ENCODE measurements around the gene BSPRY. TPM values are rescaled to one million over a fixed set of nuclear protein-coding genes. Genes with fewer than 3 reads are reported as not detected.

Gene BSPRY
- total RNA-seq, 1 donor from 2014 or later = 0.27 TPM

GRCh38 chr9:113341712-113342410, 7.5 kb upstream of the BSPRY start:
- Histone ChIP-seq H3K9me3 (ENCODE audit: insufficient read depth, low read depth, low read length) (no peaks in the 10 kb centered on the region), H2AFZ (ENCODE audit: low read depth, low read length) (no peak overlapping the region), H3K9ac (ENCODE audit: low read length) (no peak overlapping the region), H3K27ac (ENCODE audit: low read depth, low read length) (no peak overlapping the region), H3K36me3 (ENCODE audit: insufficient read depth, low read length) (no peaks in the 10 kb centered on the region), H3K27me3 (ENCODE audit: insufficient read depth, low read length) (no peaks in the 10 kb centered on the region), H3K4me1 (ENCODE audit: insufficient read depth, low read length) (no peaks in the 10 kb centered on the region), H3K4me2 (ENCODE audit: low read length) (no peak overlapping the region), H3K4me3 (ENCODE audit: insufficient read depth, low read depth, low read length) (no peak overlapping the region), H3K79me2 (ENCODE audit: insufficient read depth, low read length) (no peaks in the 10 kb centered on the region), H4K20me1 (ENCODE audit: insufficient read depth, low read length) (no peaks in the 10 kb centered on the region)
- Mint-ChIP-seq H3K36me3 (ENCODE audit: low read depth, unreplicated experiment) (no peaks in the 10 kb centered on the region), H3K4me3 (ENCODE audit: unreplicated experiment) (no peak overlapping the region), H3K27me3 (ENCODE audit: low read depth, unreplicated experiment) (peaks cover 5% of the 10 kb centered on the region), H3K9me3 (ENCODE audit: unreplicated experiment) (no peaks in the 10 kb centered on the region), H3K4me1 (ENCODE audit: low read depth, unreplicated experiment) (peaks cover 4% of the 10 kb centered on the region), H3K27ac (ENCODE audit: unreplicated experiment) (no peak overlapping the region)
- FAIRE-seq = no peak
- TF ChIP-seq, protein P1, sequence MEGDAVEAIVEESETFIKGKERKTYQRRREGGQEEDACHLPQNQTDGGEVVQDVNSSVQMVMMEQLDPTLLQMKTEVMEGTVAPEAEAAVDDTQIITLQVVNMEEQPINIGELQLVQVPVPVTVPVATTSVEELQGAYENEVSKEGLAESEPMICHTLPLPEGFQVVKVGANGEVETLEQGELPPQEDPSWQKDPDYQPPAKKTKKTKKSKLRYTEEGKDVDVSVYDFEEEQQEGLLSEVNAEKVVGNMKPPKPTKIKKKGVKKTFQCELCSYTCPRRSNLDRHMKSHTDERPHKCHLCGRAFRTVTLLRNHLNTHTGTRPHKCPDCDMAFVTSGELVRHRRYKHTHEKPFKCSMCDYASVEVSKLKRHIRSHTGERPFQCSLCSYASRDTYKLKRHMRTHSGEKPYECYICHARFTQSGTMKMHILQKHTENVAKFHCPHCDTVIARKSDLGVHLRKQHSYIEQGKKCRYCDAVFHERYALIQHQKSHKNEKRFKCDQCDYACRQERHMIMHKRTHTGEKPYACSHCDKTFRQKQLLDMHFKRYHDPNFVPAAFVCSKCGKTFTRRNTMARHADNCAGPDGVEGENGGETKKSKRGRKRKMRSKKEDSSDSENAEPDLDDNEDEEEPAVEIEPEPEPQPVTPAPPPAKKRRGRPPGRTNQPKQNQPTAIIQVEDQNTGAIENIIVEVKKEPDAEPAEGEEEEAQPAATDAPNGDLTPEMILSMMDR (IDR thresholded peaks at IDR 0.05; ENCODE audit: insufficient read depth, low read depth, low read length) = no peak
- no peak for TF ChIP-seq EZH2 (IDR thresholded peaks at IDR 0.05; ENCODE audit: insufficient read depth, low read length)
- DNase-seq (ENCODE audit: low read depth) = no peak

GRCh38 chr9:113343732-113344231, 5.6 kb upstream of the BSPRY start:
- H3K27ac Mint-ChIP-seq (ENCODE audit: unreplicated experiment) = peak overlapping the region; percentile 26
- Histone ChIP-seq H3K36me3 (ENCODE audit: insufficient read depth, low read length) (no peaks in the 10 kb centered on the region), H3K4me3 (ENCODE audit: insufficient read depth, low read depth, low read length) (no peak overlapping the region), H3K4me2 (ENCODE audit: low read length) (no peak overlapping the region), H3K9ac (ENCODE audit: low read length) (no peak overlapping the region), H3K4me1 (ENCODE audit: insufficient read depth, low read length) (no peaks in the 10 kb centered on the region), H3K27me3 (ENCODE audit: insufficient read depth, low read length) (peaks cover 10% of the 10 kb centered on the region), H3K79me2 (ENCODE audit: insufficient read depth, low read length) (no peaks in the 10 kb centered on the region), H3K27ac (ENCODE audit: low read depth, low read length) (no peak overlapping the region), H3K9me3 (ENCODE audit: insufficient read depth, low read depth, low read length) (no peaks in the 10 kb centered on the region), H4K20me1 (ENCODE audit: insufficient read depth, low read length) (no peaks in the 10 kb centered on the region), H2AFZ (ENCODE audit: low read depth, low read length) (no peak overlapping the region)
- peak; percentile 15 for DNase-seq (ENCODE audit: low read depth)
- peaks cover 4% of the 10 kb centered on the region for H3K4me1 Mint-ChIP-seq (ENCODE audit: low read depth, unreplicated experiment)
- no peaks in the 10 kb centered on the region for H3K36me3 Mint-ChIP-seq (ENCODE audit: low read depth, unreplicated experiment)
- peak overlapping the region; percentile 1 for H3K4me3 Mint-ChIP-seq (ENCODE audit: unreplicated experiment)
- no peaks in the 10 kb centered on the region for H3K9me3 Mint-ChIP-seq (ENCODE audit: unreplicated experiment)
- H3K27me3 Mint-ChIP-seq (ENCODE audit: low read depth, unreplicated experiment) = peaks cover 21% of the 10 kb centered on the region
- no peak for FAIRE-seq
- no peak for TF ChIP-seq EZH2 (IDR thresholded peaks at IDR 0.05; ENCODE audit: insufficient read depth, low read length)

DNA sequence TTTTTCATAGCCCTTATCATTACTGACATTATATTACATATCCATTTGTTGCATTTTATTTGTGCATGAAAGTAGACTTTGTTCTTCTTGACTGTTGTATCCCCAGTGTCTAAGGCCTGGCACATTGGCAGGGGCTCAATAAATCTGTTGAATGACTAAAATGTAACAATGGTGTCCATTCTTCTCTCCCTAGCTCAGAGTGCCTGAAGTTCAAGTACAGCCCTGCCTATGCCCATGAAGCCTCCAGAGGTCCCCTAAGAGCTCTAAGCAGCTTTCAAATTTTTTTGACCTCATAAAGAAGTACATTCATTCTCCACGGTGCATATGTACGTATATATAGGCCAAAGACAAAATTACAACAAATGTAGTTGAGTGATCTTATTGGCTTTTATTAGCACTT, 4.2 kb upstream of the BSPRY start:
- H3K36me3 Mint-ChIP-seq (ENCODE audit: low read depth, unreplicated experiment) = no peaks in the 10 kb centered on the region
- H3K27ac Mint-ChIP-seq (ENCODE audit: unreplicated experiment) = no peak overlapping the region
- Histone ChIP-seq H4K20me1 (ENCODE audit: insufficient read depth, low read length) (no peaks in the 10 kb centered on the region), H3K36me3 (ENCODE audit: insufficient read depth, low read length) (no peaks in the 10 kb centered on the region), H3K9ac (ENCODE audit: low read length) (no peak overlapping the region), H3K27ac (ENCODE audit: low read depth, low read length) (no peak overlapping the region), H2AFZ (ENCODE audit: low read depth, low read length) (no peak overlapping the region), H3K4me1 (ENCODE audit: insufficient read depth, low read length) (no peaks in the 10 kb centered on the region), H3K4me2 (ENCODE audit: low read length) (no peak overlapping the region), H3K27me3 (ENCODE audit: insufficient read depth, low read length) (peaks cover 24% of the 10 kb centered on the region), H3K4me3 (ENCODE audit: insufficient read depth, low read depth, low read length) (no peak overlapping the region), H3K79me2 (ENCODE audit: insufficient read depth, low read length) (no peaks in the 10 kb centered on the region), H3K9me3 (ENCODE audit: insufficient read depth, low read depth, low read length) (no peaks in the 10 kb centered on the region)
- DNase-seq (ENCODE audit: low read depth) (no peak), FAIRE-seq (no peak)
- H3K4me3 Mint-ChIP-seq (ENCODE audit: unreplicated experiment) = no peak overlapping the region
- H3K4me1 Mint-ChIP-seq (ENCODE audit: low read depth, unreplicated experiment) = peaks cover 4% of the 10 kb centered on the region
- H3K9me3 Mint-ChIP-seq (ENCODE audit: unreplicated experiment) = no peaks in the 10 kb centered on the region
- H3K27me3 Mint-ChIP-seq (ENCODE audit: low read depth, unreplicated experiment) = peaks cover 26% of the 10 kb centered on the region
- TF ChIP-seq, protein P1 (IDR thresholded peaks at IDR 0.05; ENCODE audit: insufficient read depth, low read depth, low read length) = no peak
- no peak for TF ChIP-seq EZH2 (IDR thresholded peaks at IDR 0.05; ENCODE audit: insufficient read depth, low read length)

Measured in astrocyte (in vitro differentiated cells and primary cell).